Lower leg skin (tissue), 3 donors: ENCODE data around the gene B4GALT2.

Source experiments
- CTCF ChIP-seq, 3 donors: fragments of 450-650 bp; IDR thresholded peaks; one replicate each; pipeline ENCODE4 v1.5.1; 2016; ENCODE audit warnings: antibody characterized with exemption in 3 of 3, mild to moderate bottlenecking in 3 of 3, moderate library complexity in 2 of 3
- POLR2A ChIP-seq, 2 donors: fragments of 450-650 bp; IDR thresholded peaks; one replicate each; pipeline ENCODE4 v1.6.1; 2016 to 2017; ENCODE audit warnings: antibody characterized with exemption in 2 of 2, mild to moderate bottlenecking in 1 of 2, moderate library complexity in 1 of 2

GRCh38 chr1:43982241-43982640 is 3.2 kb downstream of the B4GALT2 start:
- no peak for TF ChIP-seq CTCF (IDR thresholded peaks at IDR 0.05)
- TF ChIP-seq POLR2A (IDR thresholded peaks at IDR 0.05), result no peak
